ENCODE measurements around the gene LDB2. TPM values are rescaled to one million over a fixed set of nuclear protein-coding genes. Genes with fewer than 3 reads are reported as not detected.

Gene LDB2
- total and polyA plus RNA-seq, 2 of the 8 experiments (the other 6 are each of a cell fraction or from before 2014, with no cell fraction given), result 57.0 to 140 TPM

DNA sequence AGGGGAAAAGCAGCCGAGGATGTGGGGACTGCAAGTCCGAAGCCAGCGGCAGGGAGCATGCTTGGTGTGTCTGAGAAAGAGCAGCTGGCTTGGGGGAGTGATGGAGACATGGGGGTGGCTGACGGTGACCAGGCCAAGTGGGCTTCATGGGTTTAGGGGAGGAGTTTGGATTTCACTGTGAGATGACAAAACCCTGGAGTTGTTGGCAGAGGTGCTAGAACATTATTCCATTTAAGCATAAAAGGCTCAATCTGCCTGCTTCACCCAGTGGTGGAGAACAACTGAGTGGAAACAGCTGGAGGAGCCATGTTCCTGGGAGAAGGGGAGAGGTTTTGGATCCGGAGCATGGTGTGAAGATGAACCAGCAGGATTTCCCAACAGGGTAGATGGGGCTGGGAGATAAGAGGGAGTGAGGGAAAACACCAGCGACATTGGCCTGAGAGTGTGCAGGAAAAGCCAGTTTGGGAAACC lies 354.2 kb downstream of the LDB2 start:
- 93% methylated on average over 6 of the region's 6 CpGs; no CpG with 5 or more reads in 1 of the 2 experiments for WGBS, 2 experiments (ENCODE audit: extremely low coverage in 1 of 2, insufficient coverage in 1 of 2, insufficient read length in 1 of 2, insufficient replicate concordance in 2 of 2, low coverage in 1 of 2, low lambda C conversion rate in 2 of 2, missing lambda C conversion rate in 1 of 2)
- no peak for FAIRE-seq

More for the DNA sequence above, 354.2 kb downstream of the LDB2 start:
- Histone ChIP-seq H2BK12ac (ENCODE audit: low read depth, low read length) (no peak overlapping the region), H3K79me1 (ENCODE audit: low read depth, low read length) (no peaks in the 10 kb centered on the region), H3K4ac (replicated peaks; ENCODE audit: insufficient read length, low read depth, low read length) (no peak overlapping the region), H4K91ac (replicated peaks; ENCODE audit: insufficient read length, low read length) (no peak overlapping the region), H3K23me2 (ENCODE audit: low read depth, low read length) (no peaks in the 10 kb centered on the region), H2BK15ac (ENCODE audit: low read length) (no peak overlapping the region), H3K4me3 (ENCODE audit: extremely low read depth in 1 of 4, insufficient read depth in 2 of 4, low read depth in 3 of 4, low read length in 4 of 4) (no peak overlapping the region), H2BK20ac (ENCODE audit: low read length) (no peak overlapping the region), H3K23ac (ENCODE audit: insufficient read length) (no peak overlapping the region), H3K56ac (replicated peaks; ENCODE audit: insufficient read length, low read depth, low read length) (no peak overlapping the region), H3K14ac (ENCODE audit: insufficient read length) (no peak overlapping the region), H3K4me2 (ENCODE audit: insufficient read depth in 1 of 2, low read depth in 2 of 2, low read length in 2 of 2) (no peak overlapping the region), H3K4me1 (replicated peaks in 1 of 4; ENCODE audit: control insufficient read depth in 3 of 4, insufficient read depth in 4 of 4, low read length in 3 of 4) (no peaks in the 10 kb centered on the region), H3K9ac (replicated peaks in 1 of 4; ENCODE audit: extremely low read depth in 1 of 4, low read depth in 3 of 4, low read length in 3 of 4) (no peak overlapping the region), H4K8ac (ENCODE audit: extremely low read depth, insufficient read depth, low read length) (no peak overlapping the region), H4K5ac (ENCODE audit: insufficient read length, low read depth, low read length) (no peak overlapping the region), H3K27ac (ENCODE audit: low read depth, low read length) (no peak overlapping the region), H3K27me3 (replicated peaks in 1 of 4; ENCODE audit: control insufficient read depth in 3 of 4, extremely low read depth in 1 of 4, insufficient read depth in 3 of 4, low read length in 3 of 4) (no peaks in the 10 kb centered on the region), H3K79me2 (ENCODE audit: control insufficient read depth in 1 of 2, insufficient read depth in 2 of 2, low read length in 2 of 2) (no peaks in the 10 kb centered on the region), H3K36me3 (ENCODE audit: control insufficient read depth in 2 of 4, insufficient read depth in 4 of 4, low read length in 3 of 4) (no peaks in the 10 kb centered on the region; a peak in 1 of 8 replicates), H2BK5ac (ENCODE audit: low read depth, low read length) (no peak overlapping the region), H3K18ac (ENCODE audit: extremely low read depth, low read length) (no peak overlapping the region), H2BK120ac (replicated peaks; ENCODE audit: low read depth, low read length) (no peak overlapping the region), H2AFZ (ENCODE audit: low read length) (no peak overlapping the region), H3K9me3 (ENCODE audit: insufficient read depth in 2 of 2, low read depth in 1 of 2, low read length in 1 of 2) (no peaks in the 10 kb centered on the region), H4K20me1 (replicated peaks in 1 of 2; ENCODE audit: control insufficient read depth in 1 of 2, insufficient read depth in 2 of 2, low read length in 2 of 2) (peaks cover 0 to 2% of the 10 kb centered on the region in 2 experiments), H2AK5ac (ENCODE audit: low read depth, low read length) (no peak overlapping the region)
- ChIA-PET POLR2A (ENCODE audit: partially characterized antibody) (no interaction called here), CTCF (ENCODE audit: partially characterized antibody) (interaction anchor here (0.7 kb wide), 1 partner anchor 14 kb away, joined by 3 read pairs; no protein-coding TSS in a partner anchor)
- DNase-seq (ENCODE audit: low read depth in 1 of 2, low spot score in 2 of 2), result no peak
- no peak for TF ChIP-seq TAF7 (optimal IDR thresholded peaks at IDR 0.05; ENCODE audit: borderline replicate concordance, low read depth, low read length)
- TF ChIP-seq SP4 (IDR thresholded peaks at IDR 0.05; ENCODE audit: low read length), result no peak
- TF ChIP-seq NRF1 (IDR thresholded peaks at IDR 0.05; ENCODE audit: low read depth, low read length), result no peak
- no peak for TF ChIP-seq KDM1A (IDR thresholded peaks at IDR 0.05; ENCODE audit: borderline replicate concordance, low read length)
- no peak for TF ChIP-seq CEBPB (IDR thresholded peaks at IDR 0.05; ENCODE audit: low read depth, low read length)
- TF ChIP-seq CTBP2 (IDR thresholded peaks at IDR 0.05; ENCODE audit: borderline replicate concordance, insufficient read depth, insufficient read length, low read length), result no peak
- TF ChIP-seq POLR2AphosphoS5 (IDR thresholded peaks at IDR 0.05; ENCODE audit: low read depth, low read length), result no peak
- TF ChIP-seq CHD2 (IDR thresholded peaks at IDR 0.05; ENCODE audit: low read length), result no peak
- no peak for TF ChIP-seq NANOG (IDR thresholded peaks at IDR 0.05; ENCODE audit: insufficient read depth, low read depth, low read length, poor library complexity, severe bottlenecking)
- no peak for TF ChIP-seq BRCA1 (IDR thresholded peaks at IDR 0.05; ENCODE audit: low read depth, low read length)
- TF ChIP-seq CHD1 (IDR thresholded peaks at IDR 0.05; ENCODE audit: low read depth, low read length), result no peak
- TF ChIP-seq FOSL1 (IDR thresholded peaks at IDR 0.05; ENCODE audit: insufficient read depth, low read depth, low read length), result no peak
- no peak for TF ChIP-seq BACH1 (IDR thresholded peaks at IDR 0.05; ENCODE audit: low read length)
- no peak for TF ChIP-seq CBX5 (IDR thresholded peaks at IDR 0.05; ENCODE audit: low read depth, low read length)
- TF ChIP-seq RFX5 (IDR thresholded peaks at IDR 0.05; ENCODE audit: borderline replicate concordance, low read depth, low read length), result no peak

Data from H1 (cell line).